ENCODE data around the gene PTEN. TPM values are rescaled to one million over a fixed set of nuclear protein-coding genes. Genes with fewer than 3 reads are reported as not detected.

PTEN gene
- total and polyA plus RNA-seq, 11 donors = 20.1 to 77.7 (median 60.0) TPM

DNA sequence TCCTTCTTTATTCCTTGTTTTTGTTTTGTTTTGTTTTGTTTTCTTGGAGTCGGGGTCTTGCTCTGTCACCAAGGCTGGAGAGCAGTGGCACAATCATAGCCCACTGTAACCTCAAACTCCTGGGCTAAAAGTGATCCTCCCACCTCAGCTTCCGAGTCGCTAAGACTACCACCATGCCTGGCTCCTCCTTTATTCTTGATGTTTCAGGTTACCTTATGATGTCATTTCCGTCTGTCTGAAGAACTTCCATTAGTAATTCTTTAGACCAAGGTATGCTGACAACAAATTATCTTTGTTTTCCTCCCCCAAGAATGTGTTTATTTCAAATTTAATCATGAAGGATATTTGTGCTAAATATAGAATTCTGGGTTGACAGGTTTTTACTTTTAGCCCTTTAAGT, 27.3 kb upstream of the PTEN start:
- TF ChIP-seq CTCF (IDR thresholded peaks at IDR 0.05) = no peak
- no peak for TF ChIP-seq POLR2A (IDR thresholded peaks at IDR 0.05)
- Histone ChIP-seq H3K27me3 (no peaks in the 10 kb centered on the region), H3K36me3 (no peaks in the 10 kb centered on the region), H3K9me3 (no peaks in the 10 kb centered on the region), H3K27ac (no peak overlapping the region), H3K4me3 (no peak overlapping the region), H3K4me1 (no peaks in the 10 kb centered on the region)
- DNase-seq (no peak), ATAC-seq (no peak)
- WGBS, 4 donors = 88 to 92% (median 90%) methylated on average over 4 of the region's 4 CpGs
- intact Hi-C loops (cut with DNase I) = no loop called here

GRCh38 chr10:87837445-87837844, 26.0 kb upstream of the PTEN start:
- Histone ChIP-seq H3K27ac (no peak overlapping the region), H3K36me3 (no peaks in the 10 kb centered on the region), H3K4me1 (no peaks in the 10 kb centered on the region), H3K4me3 (no peak overlapping the region), H3K9me3 (no peaks in the 10 kb centered on the region), H3K27me3 (no peaks in the 10 kb centered on the region)
- intact Hi-C loops (cut with DNase I) = no loop called here
- DNase-seq (no peak), ATAC-seq (peak in 1 of 4 donors; percentile 13)
- no peak for TF ChIP-seq CTCF (IDR thresholded peaks at IDR 0.05)
- no peak for TF ChIP-seq POLR2A (IDR thresholded peaks at IDR 0.05)

DNA sequence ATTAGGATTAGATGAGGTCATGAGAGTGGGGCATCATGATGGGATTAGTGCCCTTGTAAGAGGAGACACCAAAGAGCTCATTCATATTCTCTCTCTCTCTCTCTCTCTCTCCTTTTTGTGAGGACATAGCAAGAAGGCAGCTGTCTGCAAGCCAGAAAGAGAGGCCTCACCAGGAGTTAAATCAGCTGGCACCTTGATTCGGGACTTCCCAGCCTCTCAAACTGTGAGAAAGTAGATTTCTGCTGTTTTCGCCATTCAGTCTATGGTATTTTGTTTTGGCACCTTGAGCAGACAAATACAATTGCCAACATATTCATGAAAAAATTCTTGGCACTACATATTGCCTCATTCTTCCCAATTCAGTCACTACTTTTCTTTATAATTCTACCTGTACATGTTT, 24.8 kb upstream of the PTEN start:
- 78 to 91% (median 88%) methylated on average over 2 of the region's 2 CpGs for whole genome bisulfite sequencing, 4 donors
- intact Hi-C loops (cut with DNase I) = no loop called here

DNA sequence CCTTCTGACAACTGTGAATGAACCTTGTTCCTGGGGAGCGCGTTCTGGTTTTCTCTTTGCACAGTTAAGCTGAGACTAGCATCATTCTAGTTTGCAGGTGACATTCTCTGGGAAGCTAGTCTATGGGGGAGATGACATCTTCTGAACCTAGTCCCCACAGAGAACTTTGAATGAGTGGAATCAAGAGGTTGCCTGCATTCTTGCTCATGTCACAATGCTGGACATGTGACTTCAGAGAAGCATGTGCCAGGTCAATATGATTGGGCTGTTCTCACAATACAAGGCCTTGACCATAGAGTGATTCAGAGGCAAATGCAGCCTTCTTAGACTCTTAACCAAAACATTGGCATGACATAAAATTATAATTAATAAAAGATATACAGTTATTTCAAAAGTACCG, 22.2 kb upstream of the PTEN start:
- intact Hi-C loops (cut with DNase I) = no loop called here
- Histone ChIP-seq H3K27ac (no peak overlapping the region), H3K36me3 (no peaks in the 10 kb centered on the region), H3K27me3 (no peaks in the 10 kb centered on the region), H3K4me3 (no peak overlapping the region), H3K9me3 (no peaks in the 10 kb centered on the region), H3K4me1 (peaks cover 0 to 4% (median 0%) of the 10 kb centered on the region in 12 donors)
- no peak for DNase-seq
- WGBS, 4 donors = 96% methylated on average over 3 of the region's 3 CpGs
- TF ChIP-seq POLR2A (IDR thresholded peaks at IDR 0.05) = no peak
- TF ChIP-seq CTCF (IDR thresholded peaks at IDR 0.05) = no peak
- no peak for ATAC-seq

More for the DNA sequence above, 24.8 kb upstream of the PTEN start:
- Histone ChIP-seq H3K4me3 (no peak overlapping the region), H3K36me3 (no peaks in the 10 kb centered on the region), H3K27me3 (no peaks in the 10 kb centered on the region), H3K4me1 (peaks cover 0 to 4% (median 0%) of the 10 kb centered on the region in 12 donors), H3K27ac (no peak overlapping the region), H3K9me3 (no peaks in the 10 kb centered on the region)
- DNase-seq (no peak), ATAC-seq (no peak)
- TF ChIP-seq CTCF (IDR thresholded peaks at IDR 0.05) (no peak), POLR2A (IDR thresholded peaks at IDR 0.05) (no peak)

Data from heart left ventricle (tissue), 16 donors.